H1 (cell line): ENCODE results near the gene HS6ST3.

Experiments
- CHD1 ChIP-seq: IDR thresholded peaks from 2 replicates; pipeline ENCODE4 v1.6.1; 2012; ENCODE audit warnings: low read depth, low read length, improper control_type of control experiment
- EZH2 ChIP-seq: fragments of 200-600 bp; sonication (generic); IDR thresholded peaks from 2 replicates; pipeline ENCODE4 v1.7.1; 2012; ENCODE audit warnings: low read depth, mild to moderate bottlenecking, moderate library complexity, low read length, inconsistent platforms; ENCODE audit not compliant: severe bottlenecking
- POLR2A ChIP-seq, 2 experiments: IDR thresholded peaks; 1 replicate in 1 of 2; 2 replicates in 1 of 2; pipeline ENCODE4 v1.6.1; 2011; ENCODE audit warnings: low read depth in 2 of 2, low read length in 2 of 2, mild to moderate bottlenecking in 2 of 2; ENCODE audit errors: control extremely low read depth in 1 of 2
- POLR2AphosphoS5 ChIP-seq: IDR thresholded peaks from 2 replicates; pipeline ENCODE4 v1.6.1; 2011; ENCODE audit warnings: low read depth, low read length
- TF ChIP-seq, protein P1 (sequence below): IDR thresholded peaks from 2 replicates; pipeline ENCODE4 v1.6.1; 2011; ENCODE audit warnings: low read depth, mild to moderate bottlenecking, low read length; ENCODE audit not compliant: insufficient read depth
- TF ChIP-seq, protein P2 (sequence below), 3 experiments: IDR thresholded peaks; 1 replicate in 2 of 3; 2 replicates in 1 of 3; pipeline versions ENCODE4 v1.5.1 to v1.6.1; 2011; ENCODE audit warnings: low read length in 3 of 3, mild to moderate bottlenecking in 3 of 3, inconsistent platforms in 2 of 3, low read depth in 1 of 3, moderate library complexity in 1 of 3; ENCODE audit not compliant: insufficient read depth in 1 of 3; ENCODE audit errors: control extremely low read depth in 1 of 3
- TF ChIP-seq, protein P3 (sequence below): IDR thresholded peaks from 2 replicates; pipeline ENCODE4 v1.6.1; 2012; ENCODE audit warnings: inconsistent platforms

DNA sequence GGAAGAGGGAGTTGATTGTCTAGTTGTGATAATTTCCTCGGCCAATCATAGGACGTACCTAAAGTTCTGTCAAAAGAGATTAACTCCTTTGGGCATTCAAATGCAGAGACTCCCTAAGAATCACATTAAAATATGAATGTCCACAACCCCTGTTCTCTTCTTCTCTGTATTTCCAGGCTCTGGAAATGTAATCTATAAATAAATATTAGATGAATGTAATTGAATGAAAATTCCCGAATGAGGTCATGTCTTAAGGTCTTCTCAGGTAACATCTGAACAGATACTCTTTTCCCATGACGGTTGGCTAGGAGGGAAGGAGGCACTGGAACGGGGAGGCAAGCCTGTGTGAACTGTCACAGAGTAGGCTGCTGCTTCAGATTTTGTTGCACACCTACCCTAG, 759.2 kb downstream of the HS6ST3 start:
- TF ChIP-seq POLR2A (IDR thresholded peaks at IDR 0.05; ENCODE audit: control extremely low read depth in 1 of 2, low read depth in 2 of 2, low read length in 2 of 2) (no peak), CHD1 (no peak), POLR2AphosphoS5 (no peak), EZH2 (no peak)
- TF ChIP-seq, protein P1, sequence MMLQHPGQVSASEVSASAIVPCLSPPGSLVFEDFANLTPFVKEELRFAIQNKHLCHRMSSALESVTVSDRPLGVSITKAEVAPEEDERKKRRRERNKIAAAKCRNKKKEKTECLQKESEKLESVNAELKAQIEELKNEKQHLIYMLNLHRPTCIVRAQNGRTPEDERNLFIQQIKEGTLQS: no peak
- TF ChIP-seq, protein P2, sequence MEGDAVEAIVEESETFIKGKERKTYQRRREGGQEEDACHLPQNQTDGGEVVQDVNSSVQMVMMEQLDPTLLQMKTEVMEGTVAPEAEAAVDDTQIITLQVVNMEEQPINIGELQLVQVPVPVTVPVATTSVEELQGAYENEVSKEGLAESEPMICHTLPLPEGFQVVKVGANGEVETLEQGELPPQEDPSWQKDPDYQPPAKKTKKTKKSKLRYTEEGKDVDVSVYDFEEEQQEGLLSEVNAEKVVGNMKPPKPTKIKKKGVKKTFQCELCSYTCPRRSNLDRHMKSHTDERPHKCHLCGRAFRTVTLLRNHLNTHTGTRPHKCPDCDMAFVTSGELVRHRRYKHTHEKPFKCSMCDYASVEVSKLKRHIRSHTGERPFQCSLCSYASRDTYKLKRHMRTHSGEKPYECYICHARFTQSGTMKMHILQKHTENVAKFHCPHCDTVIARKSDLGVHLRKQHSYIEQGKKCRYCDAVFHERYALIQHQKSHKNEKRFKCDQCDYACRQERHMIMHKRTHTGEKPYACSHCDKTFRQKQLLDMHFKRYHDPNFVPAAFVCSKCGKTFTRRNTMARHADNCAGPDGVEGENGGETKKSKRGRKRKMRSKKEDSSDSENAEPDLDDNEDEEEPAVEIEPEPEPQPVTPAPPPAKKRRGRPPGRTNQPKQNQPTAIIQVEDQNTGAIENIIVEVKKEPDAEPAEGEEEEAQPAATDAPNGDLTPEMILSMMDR (IDR thresholded peaks at IDR 0.05; ENCODE audit: control extremely low read depth in 1 of 3, insufficient read depth in 1 of 3, low read depth in 1 of 3, low read length in 3 of 3): no peak
- TF ChIP-seq, protein P3, sequence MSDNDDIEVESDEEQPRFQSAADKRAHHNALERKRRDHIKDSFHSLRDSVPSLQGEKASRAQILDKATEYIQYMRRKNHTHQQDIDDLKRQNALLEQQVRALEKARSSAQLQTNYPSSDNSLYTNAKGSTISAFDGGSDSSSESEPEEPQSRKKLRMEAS: no peak
